ENCODE data around the gene IL36RN. TPM values are rescaled to one million over a fixed set of nuclear protein-coding genes. Genes with fewer than 3 reads are reported as not detected.

The IL36RN gene
- total and polyA plus RNA-seq, 12 donors = not detected

- H3K4me1 ChIP-seq = no peaks in the 10 kb centered on the region
- WGBS, 2 donors = 71 to 72% methylated on average over 3 of the region's 3 CpGs
- H3K4me3 ChIP-seq = no peak overlapping the region
- peaks cover 0 to 28% (median 12%) of the 10 kb centered on the region in 7 donors for H3K27me3 ChIP-seq
- TF ChIP-seq, protein P1, sequence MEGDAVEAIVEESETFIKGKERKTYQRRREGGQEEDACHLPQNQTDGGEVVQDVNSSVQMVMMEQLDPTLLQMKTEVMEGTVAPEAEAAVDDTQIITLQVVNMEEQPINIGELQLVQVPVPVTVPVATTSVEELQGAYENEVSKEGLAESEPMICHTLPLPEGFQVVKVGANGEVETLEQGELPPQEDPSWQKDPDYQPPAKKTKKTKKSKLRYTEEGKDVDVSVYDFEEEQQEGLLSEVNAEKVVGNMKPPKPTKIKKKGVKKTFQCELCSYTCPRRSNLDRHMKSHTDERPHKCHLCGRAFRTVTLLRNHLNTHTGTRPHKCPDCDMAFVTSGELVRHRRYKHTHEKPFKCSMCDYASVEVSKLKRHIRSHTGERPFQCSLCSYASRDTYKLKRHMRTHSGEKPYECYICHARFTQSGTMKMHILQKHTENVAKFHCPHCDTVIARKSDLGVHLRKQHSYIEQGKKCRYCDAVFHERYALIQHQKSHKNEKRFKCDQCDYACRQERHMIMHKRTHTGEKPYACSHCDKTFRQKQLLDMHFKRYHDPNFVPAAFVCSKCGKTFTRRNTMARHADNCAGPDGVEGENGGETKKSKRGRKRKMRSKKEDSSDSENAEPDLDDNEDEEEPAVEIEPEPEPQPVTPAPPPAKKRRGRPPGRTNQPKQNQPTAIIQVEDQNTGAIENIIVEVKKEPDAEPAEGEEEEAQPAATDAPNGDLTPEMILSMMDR (IDR thresholded peaks at IDR 0.05) = no peak
- intact Hi-C loops (cut with DNase I) = no loop called here
- no peaks in the 10 kb centered on the region for H3K9me3 ChIP-seq
- ATAC-seq (no peak), DNase-seq (no peak)
- no peaks in the 10 kb centered on the region for H3K36me3 ChIP-seq
- no peak overlapping the region for H3K27ac ChIP-seq
These were observed 25.0 kb upstream of the IL36RN start for GRCh38 chr2:113034016-113034415.

DNA sequence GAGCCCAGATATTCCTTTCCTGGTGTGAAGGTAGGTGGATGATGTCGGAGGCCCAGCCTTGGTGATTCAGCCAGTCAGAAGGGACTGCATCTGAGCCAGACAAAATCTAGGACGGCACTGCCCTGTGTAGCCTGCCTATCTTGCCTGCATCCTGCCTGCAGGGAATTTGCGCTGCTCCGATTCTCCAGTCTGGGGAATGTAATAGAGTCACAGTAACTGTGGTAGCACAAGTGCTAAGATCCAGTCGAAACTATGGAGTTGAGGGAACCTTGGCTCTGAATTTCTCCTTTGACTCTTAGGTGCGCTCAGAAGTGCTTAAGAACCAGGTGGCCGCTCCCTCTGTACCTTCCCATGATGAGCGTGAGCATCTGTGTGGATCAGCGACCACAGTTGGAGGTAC lies 22.2 kb upstream of the IL36RN start:
- no peaks in the 10 kb centered on the region for H3K4me1 ChIP-seq
- ATAC-seq (no peak), DNase-seq (no peak)
- no peak overlapping the region for H3K27ac ChIP-seq
- no peak overlapping the region for H3K4me3 ChIP-seq
- H3K36me3 ChIP-seq = no peaks in the 10 kb centered on the region
- H3K9me3 ChIP-seq = no peaks in the 10 kb centered on the region
- intact Hi-C loops (cut with DNase I) = no loop called here
- TF ChIP-seq, protein P1 (IDR thresholded peaks at IDR 0.05) = no peak
- 85 to 90% methylated on average over 9 of the region's 9 CpGs for WGBS, 2 donors
- H3K27me3 ChIP-seq = peaks cover 0 to 10% (median 5%) of the 10 kb centered on the region in 7 donors

- peaks cover 0 to 10% (median 5%) of the 10 kb centered on the region in 7 donors for H3K27me3 ChIP-seq
- intact Hi-C loops (cut with DNase I) = no loop called here
- no peak overlapping the region for H3K27ac ChIP-seq
- TF ChIP-seq, protein P1 (IDR thresholded peaks at IDR 0.05) = no peak
- no peaks in the 10 kb centered on the region for H3K4me1 ChIP-seq
- ATAC-seq = no peak
- no peak overlapping the region for H3K4me3 ChIP-seq
- 87 to 89% methylated on average over 3 of the region's 3 CpGs for WGBS, 2 donors
- H3K9me3 ChIP-seq = peaks cover 0 to 5% (median 0%) of the 10 kb centered on the region in 11 donors
- no peaks in the 10 kb centered on the region for H3K36me3 ChIP-seq
- DNase-seq = no peak
These were observed 20.7 kb upstream of the IL36RN start for GRCh38 chr2:113038291-113038690.

GRCh38 chr2:113039158-113039557 lies 19.8 kb upstream of the IL36RN start:
- TF ChIP-seq, protein P1 (IDR thresholded peaks at IDR 0.05) = no peak
- no peak for DNase-seq
- peaks cover 0 to 9% (median 0%) of the 10 kb centered on the region in 7 donors for H3K27me3 ChIP-seq
- H3K4me1 ChIP-seq = no peaks in the 10 kb centered on the region
- H3K36me3 ChIP-seq = no peaks in the 10 kb centered on the region
- no peak overlapping the region for H3K4me3 ChIP-seq
- ATAC-seq = no peak
- H3K27ac ChIP-seq = no peak overlapping the region
- intact Hi-C loops (cut with DNase I) = no loop called here
- peaks cover 0 to 5% (median 0%) of the 10 kb centered on the region in 11 donors for H3K9me3 ChIP-seq
- 78 to 81% methylated on average over 2 of the region's 2 CpGs for WGBS, 2 donors
